ENCODE results near the gene MSL1. TPM values are rescaled to one million over a fixed set of nuclear protein-coding genes. Genes with fewer than 3 reads are reported as not detected.
A peak's percentile ranks its signal among the peaks of the same experiment; 100 is the strongest.

The MSL1 gene
- total and polyA plus RNA-seq, 2 of the 13 experiments (the other 11 are each of a cell fraction or from before 2014, with no cell fraction given) = 63.8 to 88.5 TPM

- TF ChIP-seq, protein P1, sequence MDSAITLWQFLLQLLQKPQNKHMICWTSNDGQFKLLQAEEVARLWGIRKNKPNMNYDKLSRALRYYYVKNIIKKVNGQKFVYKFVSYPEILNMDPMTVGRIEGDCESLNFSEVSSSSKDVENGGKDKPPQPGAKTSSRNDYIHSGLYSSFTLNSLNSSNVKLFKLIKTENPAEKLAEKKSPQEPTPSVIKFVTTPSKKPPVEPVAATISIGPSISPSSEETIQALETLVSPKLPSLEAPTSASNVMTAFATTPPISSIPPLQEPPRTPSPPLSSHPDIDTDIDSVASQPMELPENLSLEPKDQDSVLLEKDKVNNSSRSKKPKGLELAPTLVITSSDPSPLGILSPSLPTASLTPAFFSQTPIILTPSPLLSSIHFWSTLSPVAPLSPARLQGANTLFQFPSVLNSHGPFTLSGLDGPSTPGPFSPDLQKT (CRISPR knock-in tag; IDR thresholded peaks at IDR 0.05; ENCODE audit: borderline replicate concordance) = no peak
- no peak; the same call in 1 of the 2 replicates for TF ChIP-seq ZNF557 (CRISPR knock-in tag; IDR thresholded peaks at IDR 0.05)
- TF ChIP-seq ZNF749 (CRISPR knock-in tag; IDR thresholded peaks at IDR 0.05; ENCODE audit: borderline replicate concordance) = no peak
- TF ChIP-seq, protein P2, sequence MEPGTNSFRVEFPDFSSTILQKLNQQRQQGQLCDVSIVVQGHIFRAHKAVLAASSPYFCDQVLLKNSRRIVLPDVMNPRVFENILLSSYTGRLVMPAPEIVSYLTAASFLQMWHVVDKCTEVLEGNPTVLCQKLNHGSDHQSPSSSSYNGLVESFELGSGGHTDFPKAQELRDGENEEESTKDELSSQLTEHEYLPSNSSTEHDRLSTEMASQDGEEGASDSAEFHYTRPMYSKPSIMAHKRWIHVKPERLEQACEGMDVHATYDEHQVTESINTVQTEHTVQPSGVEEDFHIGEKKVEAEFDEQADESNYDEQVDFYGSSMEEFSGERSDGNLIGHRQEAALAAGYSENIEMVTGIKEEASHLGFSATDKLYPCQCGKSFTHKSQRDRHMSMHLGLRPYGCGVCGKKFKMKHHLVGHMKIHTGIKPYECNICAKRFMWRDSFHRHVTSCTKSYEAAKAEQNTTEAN (CRISPR knock-in tag; conservative IDR thresholded peaks at IDR 0.05) = peak; percentile 74
- TF ChIP-seq POLR2AphosphoS2 (IDR thresholded peaks at IDR 0.05; ENCODE audit: low read depth, low read length) = no peak; the same call in 1 of the 2 replicates
- TF ChIP-seq ZNF225 (CRISPR knock-in tag; IDR thresholded peaks at IDR 0.05) = peak; percentile 89
- no peak for TF ChIP-seq ZNF441 (CRISPR knock-in tag; IDR thresholded peaks at IDR 0.05; ENCODE audit: borderline replicate concordance)
- TF ChIP-seq KLF12 (CRISPR knock-in tag; IDR thresholded peaks at IDR 0.05; ENCODE audit: borderline replicate concordance) = 0 out of 2 replicates have a peak, but pooled peaks have one; percentile 4
- peak; percentile 53; the same call in 1 of the 2 replicates for TF ChIP-seq HMG20B (CRISPR knock-in tag; conservative IDR thresholded peaks at IDR 0.05)
- TF ChIP-seq ZNF775 (CRISPR knock-in tag; IDR thresholded peaks at IDR 0.05; ENCODE audit: borderline replicate concordance) = no peak
- TF ChIP-seq, protein P3, sequence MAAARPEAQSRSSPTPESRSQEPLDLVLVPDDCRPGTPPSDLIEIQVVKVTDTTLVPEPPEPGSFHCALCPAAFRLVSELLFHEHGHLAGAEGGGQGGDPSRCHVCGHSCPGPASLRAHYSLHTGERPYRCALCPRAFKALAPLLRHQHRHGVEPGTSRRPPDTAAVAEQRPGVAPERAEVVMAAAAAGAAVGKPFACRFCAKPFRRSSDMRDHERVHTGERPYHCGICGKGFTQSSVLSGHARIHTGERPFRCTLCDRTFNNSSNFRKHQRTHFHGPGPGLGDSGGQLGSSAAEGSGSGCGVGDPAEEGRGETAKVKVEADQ (CRISPR knock-in tag; IDR thresholded peaks at IDR 0.05; ENCODE audit: borderline replicate concordance) = peak; percentile 79; the same call in 1 of the 2 replicates
- peak; percentile 57; the same call in 1 of the 2 replicates for TF ChIP-seq PHF20 (CRISPR knock-in tag; IDR thresholded peaks at IDR 0.05)
- peak; percentile 55; the same call in 1 of the 2 replicates for TF ChIP-seq SMYD3 (CRISPR knock-in tag; IDR thresholded peaks at IDR 0.05)
- TF ChIP-seq, protein P4, sequence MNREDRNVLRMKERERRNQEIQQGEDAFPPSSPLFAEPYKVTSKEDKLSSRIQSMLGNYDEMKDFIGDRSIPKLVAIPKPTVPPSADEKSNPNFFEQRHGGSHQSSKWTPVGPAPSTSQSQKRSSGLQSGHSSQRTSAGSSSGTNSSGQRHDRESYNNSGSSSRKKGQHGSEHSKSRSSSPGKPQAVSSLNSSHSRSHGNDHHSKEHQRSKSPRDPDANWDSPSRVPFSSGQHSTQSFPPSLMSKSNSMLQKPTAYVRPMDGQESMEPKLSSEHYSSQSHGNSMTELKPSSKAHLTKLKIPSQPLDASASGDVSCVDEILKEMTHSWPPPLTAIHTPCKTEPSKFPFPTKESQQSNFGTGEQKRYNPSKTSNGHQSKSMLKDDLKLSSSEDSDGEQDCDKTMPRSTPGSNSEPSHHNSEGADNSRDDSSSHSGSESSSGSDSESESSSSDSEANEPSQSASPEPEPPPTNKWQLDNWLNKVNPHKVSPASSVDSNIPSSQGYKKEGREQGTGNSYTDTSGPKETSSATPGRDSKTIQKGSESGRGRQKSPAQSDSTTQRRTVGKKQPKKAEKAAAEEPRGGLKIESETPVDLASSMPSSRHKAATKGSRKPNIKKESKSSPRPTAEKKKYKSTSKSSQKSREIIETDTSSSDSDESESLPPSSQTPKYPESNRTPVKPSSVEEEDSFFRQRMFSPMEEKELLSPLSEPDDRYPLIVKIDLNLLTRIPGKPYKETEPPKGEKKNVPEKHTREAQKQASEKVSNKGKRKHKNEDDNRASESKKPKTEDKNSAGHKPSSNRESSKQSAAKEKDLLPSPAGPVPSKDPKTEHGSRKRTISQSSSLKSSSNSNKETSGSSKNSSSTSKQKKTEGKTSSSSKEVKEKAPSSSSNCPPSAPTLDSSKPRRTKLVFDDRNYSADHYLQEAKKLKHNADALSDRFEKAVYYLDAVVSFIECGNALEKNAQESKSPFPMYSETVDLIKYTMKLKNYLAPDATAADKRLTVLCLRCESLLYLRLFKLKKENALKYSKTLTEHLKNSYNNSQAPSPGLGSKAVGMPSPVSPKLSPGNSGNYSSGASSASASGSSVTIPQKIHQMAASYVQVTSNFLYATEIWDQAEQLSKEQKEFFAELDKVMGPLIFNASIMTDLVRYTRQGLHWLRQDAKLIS (CRISPR knock-in tag; IDR thresholded peaks at IDR 0.05) = 0 out of 2 replicates have a peak, but pooled peaks have one; percentile 40
- TF ChIP-seq ZNF296 (CRISPR knock-in tag; conservative IDR thresholded peaks at IDR 0.05) = no peak
- TF ChIP-seq, protein P5, sequence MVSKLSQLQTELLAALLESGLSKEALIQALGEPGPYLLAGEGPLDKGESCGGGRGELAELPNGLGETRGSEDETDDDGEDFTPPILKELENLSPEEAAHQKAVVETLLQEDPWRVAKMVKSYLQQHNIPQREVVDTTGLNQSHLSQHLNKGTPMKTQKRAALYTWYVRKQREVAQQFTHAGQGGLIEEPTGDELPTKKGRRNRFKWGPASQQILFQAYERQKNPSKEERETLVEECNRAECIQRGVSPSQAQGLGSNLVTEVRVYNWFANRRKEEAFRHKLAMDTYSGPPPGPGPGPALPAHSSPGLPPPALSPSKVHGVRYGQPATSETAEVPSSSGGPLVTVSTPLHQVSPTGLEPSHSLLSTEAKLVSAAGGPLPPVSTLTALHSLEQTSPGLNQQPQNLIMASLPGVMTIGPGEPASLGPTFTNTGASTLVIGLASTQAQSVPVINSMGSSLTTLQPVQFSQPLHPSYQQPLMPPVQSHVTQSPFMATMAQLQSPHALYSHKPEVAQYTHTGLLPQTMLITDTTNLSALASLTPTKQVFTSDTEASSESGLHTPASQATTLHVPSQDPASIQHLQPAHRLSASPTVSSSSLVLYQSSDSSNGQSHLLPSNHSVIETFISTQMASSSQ (IDR thresholded peaks at IDR 0.05; ENCODE audit: low read depth) = no peak
- TF ChIP-seq, protein P5 (CRISPR knock-in tag; IDR thresholded peaks at IDR 0.05; ENCODE audit: borderline replicate concordance) = peak; percentile 72
These were observed 8.5 kb upstream of the MSL1 start (continued) for GRCh38 chr17:40113110-40113906.
